Activated B cell treated with CpG ODN at 0.5 μM for 24 hours (primary cell): Measurements from ENCODE around the gene MYF5. TPM values are rescaled to one million over a fixed set of nuclear protein-coding genes. Genes with fewer than 3 reads are reported as not detected.

Experiments
- ATAC-seq: fragments of 200-7000 bp; cut with Tn5 transposase; one replicate; pipeline ENCODE4 v1.10.0; 2021; ENCODE audit warnings: low read depth, mild to moderate bottlenecking, moderate library complexity
- CTCF ChIA-PET: fragments of 350-600 bp; sonication (Branson Sonifier 250); formaldehyde crosslinking; loops from one replicate; lab custom pipeline; 2021; ENCODE audit warnings: antibody characterized with exemption; lab: Charles Lee
- POLR2A ChIA-PET: fragments of 350-600 bp; sonication (Branson Sonifier 250); formaldehyde crosslinking; loops from one replicate; lab custom pipeline; 2021; ENCODE audit warnings: antibody characterized with exemption; lab: Charles Lee
- DNase-seq: peaks from one replicate; pipeline ENCODE4 v3.0.0; 2022
- H3K27ac Mint-ChIP-seq: one replicate; pipeline ENCODE4 v1.8.0; 2020; ENCODE audit warnings: mixed read lengths
- H3K27me3 Mint-ChIP-seq: one replicate; pipeline ENCODE4 v1.8.0; 2021; ENCODE audit warnings: mixed read lengths
- H3K36me3 Mint-ChIP-seq: one replicate; pipeline ENCODE4 v1.8.0; 2021; ENCODE audit warnings: low read depth, mixed read lengths
- H3K4me1 Mint-ChIP-seq: one replicate; pipeline ENCODE4 v1.8.0; 2021; ENCODE audit warnings: mixed read lengths
- H3K4me3 Mint-ChIP-seq: one replicate; pipeline ENCODE4 v1.8.0; 2020; ENCODE audit warnings: mild to moderate bottlenecking, mixed read lengths
- H3K9me3 Mint-ChIP-seq: one replicate; pipeline ENCODE4 v1.8.0; 2020; ENCODE audit warnings: mixed read lengths
- CTCF ChIP-seq: fragments of 200-600 bp; IDR thresholded peaks from one replicate; pipeline ENCODE4 v1.8.0; 2022; ENCODE audit warnings: antibody characterized with exemption, mild to moderate bottlenecking
- intact Hi-C: fragments of 100-400 bp; cut with micrococcal nuclease; formaldehyde crosslinking; loops from one replicate; pipeline ENCODE4 v1.15.1; 2024
- total RNA-seq: library from RNA; stranded (reverse); gene quantifications from 2 replicates; pipeline ENCODE4 v1.2.3, GENCODE V29; 2022

The MYF5 gene
- total RNA-seq, 1 donor from 2014 or later, result not detected

- CTCF ChIA-PET, result no interaction called here
- H3K4me3 Mint-ChIP-seq, result no peak overlapping the region
- H3K27me3 Mint-ChIP-seq, result peaks cover 27% of the 10 kb centered on the region
- H3K36me3 Mint-ChIP-seq, result no peaks in the 10 kb centered on the region
- POLR2A ChIA-PET, result no interaction called here
- intact Hi-C loops, result no loop called here
- no peak for TF ChIP-seq CTCF
- no peak overlapping the region for H3K27ac Mint-ChIP-seq
- H3K4me1 Mint-ChIP-seq, result peaks cover 4% of the 10 kb centered on the region
- DNase-seq, result no peak
- H3K9me3 Mint-ChIP-seq, result no peaks in the 10 kb centered on the region
- no peak for ATAC-seq
Observed at GRCh38 chr12:80707830-80708258, 8.9 kb upstream of the MYF5 start.

GRCh38 chr12:80708259-80708974 lies 8.3 kb upstream of the MYF5 start:
- ChIA-PET CTCF (no interaction called here), POLR2A (no interaction called here)
- intact Hi-C loops, result no loop called here
- ATAC-seq, result no peak
- no peak for TF ChIP-seq CTCF
- Mint-ChIP-seq H3K4me1 (peaks cover 4% of the 10 kb centered on the region), H3K36me3 (no peaks in the 10 kb centered on the region), H3K27ac (no peak overlapping the region), H3K4me3 (no peak overlapping the region), H3K27me3 (peaks cover 27% of the 10 kb centered on the region), H3K9me3 (no peaks in the 10 kb centered on the region)
- no peak for DNase-seq

- DNase-seq (no peak), ATAC-seq (no peak)
- intact Hi-C loops, result no loop called here
- Mint-ChIP-seq H3K36me3 (no peaks in the 10 kb centered on the region), H3K27ac (no peak overlapping the region), H3K27me3 (peaks cover 33% of the 10 kb centered on the region), H3K4me1 (peaks cover 4% of the 10 kb centered on the region), H3K9me3 (no peaks in the 10 kb centered on the region), H3K4me3 (no peak overlapping the region)
- CTCF ChIA-PET, result no interaction called here
- POLR2A ChIA-PET, result no interaction called here
- TF ChIP-seq CTCF, result no peak
Observed at GRCh38 chr12:80708975-80709328, 7.8 kb upstream of the MYF5 start.

- no peak for TF ChIP-seq CTCF
- POLR2A ChIA-PET, result no interaction called here
- Mint-ChIP-seq H3K27ac (no peak overlapping the region), H3K9me3 (no peaks in the 10 kb centered on the region), H3K4me1 (peaks cover 4% of the 10 kb centered on the region), H3K27me3 (peaks cover 37% of the 10 kb centered on the region), H3K36me3 (no peaks in the 10 kb centered on the region), H3K4me3 (no peak overlapping the region)
- intact Hi-C loops, result no loop called here
- ATAC-seq (no peak), DNase-seq (no peak)
- CTCF ChIA-PET, result no interaction called here
Observed at GRCh38 chr12:80709811-80710726, 6.6 kb upstream of the MYF5 start.

- Mint-ChIP-seq H3K27me3 (peaks cover 41% of the 10 kb centered on the region), H3K9me3 (no peaks in the 10 kb centered on the region), H3K4me1 (peaks cover 4% of the 10 kb centered on the region), H3K27ac (no peak overlapping the region), H3K36me3 (no peaks in the 10 kb centered on the region), H3K4me3 (no peak overlapping the region)
- intact Hi-C loops, result no loop called here
- ATAC-seq (no peak), DNase-seq (no peak)
- TF ChIP-seq CTCF, result no peak
- CTCF ChIA-PET, result no interaction called here
- POLR2A ChIA-PET, result no interaction called here
Observed at GRCh38 chr12:80710727-80711449, 5.8 kb upstream of the MYF5 start.
